IMR-90 (cell line): ENCODE measurements around the gene FLYWCH1. TPM values are rescaled to one million over a fixed set of nuclear protein-coding genes. Genes with fewer than 3 reads are reported as not detected.
A peak's percentile ranks its signal among the peaks of the same experiment; 100 is the strongest.

Source experiments
- ATAC-seq: fragments of 200-7000 bp; cut with Tn5 transposase; 2 replicates; pipeline ENCODE4 v1.9.1; 2020; ENCODE audit warnings: low read depth, mild to moderate bottlenecking, moderate library complexity
- BruUV-seq: library from RNA; stranded (reverse); fragments of 400-500 nt; replicated peaks from 2 replicates; lab custom pipeline; 2021; lab: Mats Ljungman, UMichigan
- CTCF ChIA-PET: fragments of 300-600 bp; formaldehyde crosslinking; extraction: SDS; loops from one replicate; lab custom pipeline; 2021; ENCODE audit warnings: antibody characterized with exemption; lab: Yijun Ruan, JAX
- POLR2A ChIA-PET: fragments of 300-600 bp; sonication (Branson Sonifier 250); formaldehyde crosslinking; loops from one replicate; lab custom pipeline; 2022; ENCODE audit warnings: antibody characterized with exemption; ENCODE audit not compliant: unreplicated experiment; lab: Charles Lee
- DNase-seq: peaks from one replicate; pipeline ENCODE4 v3.0.0; 2013
- H2AFZ ChIP-seq: replicated peaks from 2 replicates; pipeline ENCODE3; 2013; ENCODE audit warnings: low read length, mild to moderate bottlenecking; ENCODE audit not compliant: poor library complexity
- H2AK5ac ChIP-seq: 2 replicates; pipeline ENCODE4 v1.6.1; 2013; ENCODE audit warnings: low read depth, low read length, inconsistent platforms
- H2AK9ac ChIP-seq: replicated peaks from 2 replicates; pipeline ENCODE3; 2013; ENCODE audit warnings: mild to moderate bottlenecking, low read depth, low read length, moderate library complexity; ENCODE audit not compliant: poor library complexity
- H2BK120ac ChIP-seq: 2 replicates; pipeline ENCODE4 v1.6.1; 2013; ENCODE audit warnings: low read depth, low read length, inconsistent platforms
- H2BK15ac ChIP-seq: 3 replicates; pipeline ENCODE4 v1.6.1; 2013; ENCODE audit warnings: low read depth, low read length, inconsistent platforms
- H2BK20ac ChIP-seq: 2 replicates; pipeline ENCODE4 v1.6.1; 2013; ENCODE audit warnings: low read depth, mild to moderate bottlenecking, inconsistent platforms, low read length, moderate library complexity
- H2BK5ac ChIP-seq: 2 replicates; pipeline ENCODE4 v1.6.1; 2013; ENCODE audit warnings: mild to moderate bottlenecking, low read depth, low read length, inconsistent platforms; ENCODE audit not compliant: poor library complexity, severe bottlenecking
- H3K14ac ChIP-seq: replicated peaks from 2 replicates; pipeline ENCODE4 v1.6.1; 2013; ENCODE audit warnings: low read depth, low read length, inconsistent platforms
- H3K18ac ChIP-seq: 2 replicates; pipeline ENCODE4 v1.6.1; 2013; ENCODE audit warnings: low read depth, low read length, control low read depth
- H3K23ac ChIP-seq: 2 replicates; pipeline ENCODE4 v1.6.1; 2013; ENCODE audit warnings: low read depth, low read length, inconsistent platforms
- H3K27ac ChIP-seq: 2 replicates; pipeline ENCODE4 v1.5.1; 2013; ENCODE audit warnings: mild to moderate bottlenecking, control low read depth, low read length; ENCODE audit not compliant: insufficient read depth
- H3K27me3 ChIP-seq: 2 replicates; pipeline ENCODE4 v1.6.1; 2013; ENCODE audit warnings: low read length; ENCODE audit not compliant: control insufficient read depth, insufficient read depth
- H3K36me3 ChIP-seq: 2 replicates; pipeline ENCODE4 v1.6.1; 2013; ENCODE audit warnings: low read length, mixed read lengths; ENCODE audit not compliant: control insufficient read depth, insufficient read depth
- H3K4ac ChIP-seq: 2 replicates; pipeline ENCODE4 v1.6.1; 2013; ENCODE audit warnings: low read depth, low read length, inconsistent platforms
- H3K4me1 ChIP-seq: 2 replicates; pipeline ENCODE4 v1.6.1; 2013; ENCODE audit warnings: low read length, mixed read lengths; ENCODE audit not compliant: control insufficient read depth, insufficient read depth
- H3K4me2 ChIP-seq: 2 replicates; pipeline ENCODE4 v1.6.1; 2013; ENCODE audit warnings: low read depth, mild to moderate bottlenecking, control low read depth, low read length, moderate library complexity
- H3K4me3 ChIP-seq: 2 replicates; pipeline ENCODE4 v1.5.1; 2013; ENCODE audit warnings: low read depth, mild to moderate bottlenecking, control low read depth, low read length, moderate library complexity; ENCODE audit not compliant: insufficient read depth
- H3K56ac ChIP-seq: 2 replicates; pipeline ENCODE4 v1.6.1; 2013; ENCODE audit warnings: low read length, inconsistent platforms; ENCODE audit not compliant: insufficient read depth; ENCODE audit errors: extremely low read depth
- H3K79me1 ChIP-seq, 2 experiments: 2 replicates each; pipeline ENCODE4 v1.6.1; 2013; ENCODE audit warnings: low read length in 2 of 2, inconsistent platforms in 1 of 2, low read depth in 1 of 2
- H3K9ac ChIP-seq: 2 replicates; pipeline ENCODE4 v1.6.1; 2013; ENCODE audit warnings: low read depth, low read length, control low read depth
- H3K9me1 ChIP-seq: 2 replicates; pipeline ENCODE4 v1.6.1; 2013; ENCODE audit warnings: low read length, inconsistent platforms; ENCODE audit not compliant: insufficient read depth
- H3K9me3 ChIP-seq: 2 replicates; pipeline ENCODE4 v1.6.1; 2013; ENCODE audit warnings: low read length; ENCODE audit not compliant: control insufficient read depth, insufficient read depth
- H4K20me1 ChIP-seq: 2 replicates; pipeline ENCODE4 v1.6.1; 2013; ENCODE audit warnings: low read length, inconsistent platforms; ENCODE audit not compliant: insufficient read depth
- H4K5ac ChIP-seq: 2 replicates; pipeline ENCODE4 v1.6.1; 2013; ENCODE audit warnings: mild to moderate bottlenecking, low read depth, low read length, control low read depth
- H4K8ac ChIP-seq, 2 experiments: 2 replicates each; pipeline ENCODE4 v1.6.1; 2013; ENCODE audit warnings: low read depth in 2 of 2, low read length in 2 of 2, control low read depth in 1 of 2, inconsistent platforms in 1 of 2
- H4K91ac ChIP-seq: 2 replicates; pipeline ENCODE4 v1.6.1; 2013; ENCODE audit warnings: low read depth, low read length, inconsistent platforms; ENCODE audit not compliant: insufficient read depth
- BHLHE40 ChIP-seq: fragments of 150-350 bp; IDR thresholded peaks from 2 replicates; pipeline ENCODE4 v1.6.1; 2016; ENCODE audit warnings: mild to moderate bottlenecking, low read depth, low read length
- CEBPB ChIP-seq: IDR thresholded peaks from 2 replicates; pipeline ENCODE4 v1.6.1; 2012; ENCODE audit warnings: low read depth, low read length, improper control_type of control experiment
- CHD1 ChIP-seq: IDR thresholded peaks from 2 replicates; pipeline ENCODE4 v1.6.1; 2012; ENCODE audit warnings: low read depth, low read length, improper control_type of control experiment
- MXI1 ChIP-seq: IDR thresholded peaks from 2 replicates; pipeline ENCODE4 v1.6.1; 2012; ENCODE audit warnings: low read depth, mild to moderate bottlenecking, low read length, moderate library complexity, borderline replicate concordance
- NFE2L2 ChIP-seq: fragments of 150-350 bp; IDR thresholded peaks from 2 replicates; pipeline ENCODE4 v1.6.1; 2016; ENCODE audit warnings: low read depth, mild to moderate bottlenecking, low read length
- POLR2A ChIP-seq: IDR thresholded peaks from 2 replicates; pipeline ENCODE4 v1.6.1; 2012; ENCODE audit warnings: mild to moderate bottlenecking, low read depth, low read length
- RCOR1 ChIP-seq: IDR thresholded peaks from 2 replicates; pipeline ENCODE4 v1.6.1; 2012; ENCODE audit warnings: mild to moderate bottlenecking, low read length, improper control_type of control experiment; ENCODE audit not compliant: insufficient replicate concordance
- RFX5 ChIP-seq: IDR thresholded peaks from 2 replicates; pipeline ENCODE4 v1.8.0; 2012; ENCODE audit warnings: low read depth, mild to moderate bottlenecking, low read length, moderate library complexity
- USF2 ChIP-seq: fragments of 150-350 bp; IDR thresholded peaks from 2 replicates; pipeline ENCODE4 v1.6.1; 2017; ENCODE audit warnings: mild to moderate bottlenecking, antibody characterized with exemption, low read length, low read depth
- WGBS, 2 experiments: methylation state at CpG; one replicate each; pipeline versions ENCODE4 v1.1.5 to v1.1.7; 2013; ENCODE audit warnings: missing lambda C conversion rate in 2 of 2; ENCODE audit not compliant: insufficient read length in 1 of 2; ENCODE audit errors: extremely low coverage in 2 of 2; 5-methylcytosine and 5-hydroxymethylcytosine counted together
- dilution Hi-C: fragments of 300-500 bp; cut with HindIII; formaldehyde crosslinking; loops from one replicate; pipeline ENCODE4 v1.14.3; 2018; ENCODE audit warnings: low sequenced_read_pairs; ENCODE audit not compliant: unreplicated experiment
- in situ Hi-C: fragments of 300-500 bp; cut with MboI; formaldehyde crosslinking; loops from 3 replicates; pipeline ENCODE4 v1.14.3; 2019; ENCODE audit warnings: low sequenced_read_pairs, inconsistent platforms, mixed read lengths
- intact Hi-C: fragments of 100-400 bp; cut with micrococcal nuclease; formaldehyde crosslinking; loops from 2 replicates; pipeline ENCODE4 v1.10.0; 2022
- polyA plus RNA-seq, 3 experiments: library from polyadenylated mRNA; depleted of rRNA; stranded (reverse); fragments of >200 nt; gene quantifications; 2 replicates each; pipeline ENCODE4 v1.2.3, GENCODE V29; 2012; ENCODE audit warnings: low replicate concordance in 1 of 3
- total RNA-seq: library from RNA; depleted of rRNA; stranded (reverse); fragments of >200 nt; gene quantifications from 2 replicates; pipeline ENCODE4 v1.2.3, GENCODE V29; 2012

Gene FLYWCH1
- total and polyA plus RNA-seq, 2 of the 4 experiments (the other 2 are of a cell fraction), result 14.3 to 25.2 TPM

GRCh38 chr16:2882650-2883457 lies 28.9 kb upstream of the FLYWCH1 start, which contains the start of gene FLYWCH2 (continued):
- TF ChIP-seq CEBPB, result no peak
- TF ChIP-seq BHLHE40, result peak; percentile 80; the same call in 1 of the 2 replicates
- TF ChIP-seq POLR2A, result peak; percentile 52
- TF ChIP-seq NFE2L2, result no peak

DNA sequence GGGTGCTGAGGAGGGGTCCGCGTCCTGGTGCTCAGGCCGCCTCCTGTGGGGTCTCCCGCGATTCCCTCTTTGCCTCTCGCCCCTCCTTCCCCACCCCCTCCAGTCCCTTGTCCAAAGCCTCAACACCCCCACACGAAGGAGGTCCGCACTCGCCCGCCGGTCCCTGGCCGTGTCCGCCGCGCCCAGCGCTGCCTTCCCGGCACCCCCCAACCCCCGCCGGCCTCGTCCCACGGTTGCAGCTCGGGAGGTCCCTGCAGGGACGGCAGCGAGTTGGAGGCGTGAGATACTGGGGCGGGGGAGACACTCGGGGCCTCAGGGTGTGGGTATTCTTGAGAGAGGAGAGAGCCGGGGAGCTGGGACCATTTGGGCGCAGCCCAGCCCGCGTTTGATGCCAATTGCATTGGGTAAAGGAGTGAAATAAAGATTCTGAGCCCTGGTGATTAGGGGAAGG lies 28.2 kb upstream of the FLYWCH1 start:
- no peaks in the 10 kb centered on the region for H3K27me3 ChIP-seq
- H3K9ac ChIP-seq, result peak overlapping the region; percentile 75
- H3K4ac ChIP-seq, result peak overlapping the region; percentile 58
- peaks cover 9 to 25% of the 10 kb centered on the region in 2 experiments for H3K79me1 ChIP-seq
- H3K9me3 ChIP-seq, result no peaks in the 10 kb centered on the region; the same call in 1 of the 2 replicates
- H2AK9ac ChIP-seq, result peak overlapping the region; percentile 86
- H2BK5ac ChIP-seq, result peak overlapping the region; percentile 77
- H2BK20ac ChIP-seq, result no peak overlapping the region
- H3K14ac ChIP-seq, result peak overlapping the region; percentile 33
- WGBS, 2 experiments, result 9% methylated on average over 6 of the region's 31 CpGs; no CpG with 5 or more reads in 1 of the 2 experiments
- dilution Hi-C loops, result no loop called here
- peak overlapping the region; percentile 94 for H3K4me2 ChIP-seq
- peak overlapping the region; percentile 83 for H3K27ac ChIP-seq
- DNase-seq, result no peak
- intact Hi-C loops, result loop anchor here (1.0 kb wide), 1 partner anchor 21 kb away; no protein-coding TSS in a partner anchor
- ATAC-seq, result peak; percentile 27
- peaks cover 4% of the 10 kb centered on the region for H3K4me1 ChIP-seq
- H4K8ac ChIP-seq, result peak overlapping the region; percentile 25 to 70; a peak in 2 of 4 replicates
- in situ Hi-C loops, result no loop called here
- no peaks in the 10 kb centered on the region for H4K20me1 ChIP-seq
- H3K36me3 ChIP-seq, result peaks cover under 1% of the 10 kb centered on the region; the same call in 1 of the 2 replicates
- no peak overlapping the region for H2BK120ac ChIP-seq
- peak overlapping the region; percentile 97 for H2AFZ ChIP-seq
- H2BK15ac ChIP-seq, result peak overlapping the region; percentile 5; the same call in 1 of the 3 replicates
- H2AK5ac ChIP-seq, result peak overlapping the region; percentile 52; the same call in 1 of the 2 replicates
- 0 out of 2 replicates have a peak overlapping the region, but pooled peaks have one; percentile 9 for H4K5ac ChIP-seq
- POLR2A ChIA-PET, result no interaction called here
- BruUV-seq, result no TSS peak
- TF ChIP-seq USF2, result no peak
- no peak for TF ChIP-seq RCOR1
- TF ChIP-seq MXI1, result no peak
- TF ChIP-seq CHD1, result no peak
- no peak for TF ChIP-seq RFX5
- H3K18ac ChIP-seq, result peak overlapping the region; percentile 6; the same call in 1 of the 2 replicates
- H3K4me3 ChIP-seq, result peak overlapping the region; percentile 49
- H3K23ac ChIP-seq, result peak overlapping the region; percentile 87
- CTCF ChIA-PET, result interaction anchor here (1.0 to 1.2 kb wide), 2 partner anchors 23 to 86 kb away, joined by 3 to 5 read pairs; partner anchors contain the start of gene PAQR4
- peak overlapping the region; percentile 28; the same call in 1 of the 2 replicates for H4K91ac ChIP-seq
- peaks cover 4% of the 10 kb centered on the region; the same call in 1 of the 2 replicates for H3K9me1 ChIP-seq
- H3K56ac ChIP-seq, result peak overlapping the region; percentile 44
